Aorta (tissue), 5 donors: ENCODE measurements around the gene TBX21. TPM values are rescaled to one million over a fixed set of nuclear protein-coding genes. Genes with fewer than 3 reads are reported as not detected.
"Not testable (repeated sequence)": the region's sequence is repeated elsewhere in the genome, so short reads cannot be mapped to it uniquely, and the experiment has no call there.

Source experiments
- ATAC-seq: fragments of 200-7000 bp; cut with Tn5 transposase; one replicate; pipeline ENCODE4 v1.9.1; 2022; ENCODE audit warnings: moderate library complexity; ENCODE audit not compliant: low FRiP score
- DNase-seq, 2 donors: peaks; one replicate each; pipeline ENCODE4 v3.0.0-alpha.2; 2020
- H3K27ac ChIP-seq, 2 donors: one replicate each; pipeline ENCODE4 v1.5.1; 2013; ENCODE audit warnings: low read length in 2 of 2, mild to moderate bottlenecking in 2 of 2, moderate library complexity in 2 of 2, control low read depth in 1 of 2, inconsistent platforms in 1 of 2, low read depth in 1 of 2
- H3K27me3 ChIP-seq, 2 donors: one replicate each; pipeline ENCODE4 v1.6.1; 2013; ENCODE audit warnings: control low read depth in 1 of 2, low read length in 1 of 2, mild to moderate bottlenecking in 1 of 2, moderate library complexity in 1 of 2; ENCODE audit not compliant: insufficient read depth in 2 of 2, control insufficient read depth in 1 of 2
- H3K36me3 ChIP-seq, 2 donors: one replicate each; pipeline ENCODE4 v1.6.1; 2013; ENCODE audit warnings: control low read depth in 1 of 2, low read length in 1 of 2, mild to moderate bottlenecking in 1 of 2; ENCODE audit not compliant: insufficient read depth in 2 of 2, control insufficient read depth in 1 of 2
- H3K4me1 ChIP-seq, 2 donors: one replicate each; pipeline ENCODE4 v1.6.1; 2013; ENCODE audit warnings: low read length in 2 of 2, control low read depth in 1 of 2, mild to moderate bottlenecking in 1 of 2, moderate library complexity in 1 of 2; ENCODE audit not compliant: insufficient read depth in 2 of 2, control insufficient read depth in 1 of 2
- H3K4me3 ChIP-seq, 2 donors: one replicate each; pipeline ENCODE4 v1.5.1; 2013; ENCODE audit warnings: low read length in 2 of 2, control low read depth in 1 of 2, mild to moderate bottlenecking in 1 of 2
- H3K9me3 ChIP-seq: one replicate; pipeline ENCODE4 v1.6.1; 2013; ENCODE audit warnings: mild to moderate bottlenecking, low read length; ENCODE audit not compliant: control insufficient read depth
- WGBS, 2 donors: extraction: QIAGEN DNeasy Blood & Tissue Kit; methylation state at CpG; one replicate each; pipeline ENCODE4 v1.1.7; 2013; 5-methylcytosine and 5-hydroxymethylcytosine counted together
- intact Hi-C, 2 donors: fragments of 100-400 bp; cut with DNase I; formaldehyde crosslinking; loops; one replicate each; pipeline versions ENCODE4 v1.14.2 to v1.15.0; 2022
- polyA plus RNA-seq, 2 donors: library from polyadenylated mRNA; stranded (reverse); fragments of 200-250 nt; gene quantifications; one replicate each; pipeline ENCODE4 v1.2.3, GENCODE V29; 2013
- total RNA-seq, 2 donors: library from RNA; stranded (reverse); fragmentation: NEBNext Ultra II Directional; extraction: Animal tissue kit (Norgen Biotek cat#: 25700); gene quantifications; one replicate each; pipeline ENCODE4 v1.2.1, GENCODE V29; 2021
- donor health status: healthy with polysubstance abuse.
- donor health status: Bipolar disorder and iron deficiency.
- donor health status: DM: no; HTN: no; CAD: no.
- donor health status: DM: no; HTN: no; CAD: no.
- donor health status: DM: yes; HTN: yes; CAD: no.

TBX21 gene
- total and polyA plus RNA-seq, 4 donors, result 0.39 to 0.99 TPM; not detected in 2

DNA sequence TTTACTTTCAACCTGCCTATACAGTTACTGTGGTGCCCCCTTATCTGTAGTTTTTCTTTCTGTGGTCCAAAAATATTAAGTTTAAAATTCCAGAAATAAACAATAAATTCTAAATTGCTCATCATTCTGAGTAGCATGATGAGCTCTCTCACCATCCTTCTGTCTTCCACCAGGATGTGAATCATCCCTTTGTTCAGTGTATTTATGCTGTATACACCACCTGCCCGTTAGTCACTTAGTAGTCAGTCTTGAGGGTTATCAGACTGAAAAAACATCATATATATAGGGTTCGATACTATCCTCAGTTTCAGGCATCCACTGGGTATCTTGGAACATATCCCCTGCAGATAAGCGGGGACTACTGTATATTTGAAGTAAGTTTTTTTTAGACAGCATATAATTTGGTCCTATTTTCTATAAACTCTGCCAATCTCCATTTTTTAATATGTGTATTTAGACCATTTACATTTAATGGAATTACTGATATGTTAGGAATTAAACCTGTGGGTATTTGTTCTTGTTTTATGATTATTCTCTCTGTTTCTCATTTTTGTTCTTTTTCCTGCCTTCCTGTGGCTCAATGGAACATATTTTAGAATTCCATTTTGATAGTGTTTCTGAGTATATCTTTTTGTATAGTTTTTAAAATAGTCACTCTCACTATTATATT is 31.0 kb downstream of the TBX21 start:
- ATAC-seq, result no peak
- H3K4me1 ChIP-seq, result no peaks in the 10 kb centered on the region
- WGBS, 2 donors, result 82 to 86% methylated on average over 3 of the region's 3 CpGs
- H3K36me3 ChIP-seq, result no peaks in the 10 kb centered on the region
- intact Hi-C loops, result no loop called here
- peaks cover 10% of the 10 kb centered on the region for H3K9me3 ChIP-seq
- no peak overlapping the region for H3K27ac ChIP-seq
- no peak for DNase-seq
- H3K27me3 ChIP-seq, result peaks cover 0 to 4% of the 10 kb centered on the region in 2 donors
- H3K4me3 ChIP-seq, result no peak overlapping the region

DNA sequence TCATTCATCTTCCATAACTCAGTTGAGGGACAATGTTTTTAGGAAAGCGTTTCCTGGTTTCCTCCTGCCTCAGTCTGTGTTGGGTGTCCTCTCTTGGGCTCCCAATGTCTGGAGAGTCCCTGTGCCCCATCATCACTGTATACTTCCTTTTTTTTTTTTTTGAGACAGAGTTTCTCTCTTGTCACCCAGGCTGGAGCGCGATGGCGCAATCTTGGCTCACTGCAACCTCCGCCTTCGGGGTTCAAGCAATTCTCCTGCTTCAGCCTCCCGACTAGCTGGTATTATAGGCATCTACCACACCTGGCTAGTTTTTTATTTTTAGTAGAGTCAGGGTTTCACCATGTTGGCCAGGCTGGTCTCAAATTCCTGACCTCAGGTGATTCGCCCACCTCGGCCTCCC is 40.6 kb downstream of the TBX21 start:
- H3K36me3 ChIP-seq, intact Hi-C loops, H3K9me3 ChIP-seq, DNase-seq, H3K27me3 ChIP-seq, H3K27ac ChIP-seq, H3K4me3 ChIP-seq, ATAC-seq, H3K4me1 ChIP-seq: not testable (repeated sequence)
- 90 to 92% methylated on average over 9 of the region's 9 CpGs for WGBS, 2 donors

GRCh38 chr17:47774331-47774730 is 41.3 kb downstream of the TBX21 start:
- no peaks in the 10 kb centered on the region for H3K27me3 ChIP-seq
- no peak for DNase-seq
- WGBS, 2 donors, result 64 to 71% methylated on average over 4 of the region's 4 CpGs
- intact Hi-C loops, result no loop called here
- H3K9me3 ChIP-seq, result peaks cover 3% of the 10 kb centered on the region
- no peak for ATAC-seq
- H3K36me3 ChIP-seq, result no peaks in the 10 kb centered on the region
- H3K4me1 ChIP-seq, result no peaks in the 10 kb centered on the region
- no peak overlapping the region for H3K4me3 ChIP-seq
- H3K27ac ChIP-seq, result no peak overlapping the region

- Histone ChIP-seq H3K27ac (no peak overlapping the region), H3K4me3 (no peak overlapping the region), H3K9me3 (peaks cover 3% of the 10 kb centered on the region), H3K4me1 (no peaks in the 10 kb centered on the region), H3K36me3 (no peaks in the 10 kb centered on the region), H3K27me3 (no peaks in the 10 kb centered on the region)
- DNase-seq (no peak), ATAC-seq (no peak)
- intact Hi-C loops, result no loop called here
- WGBS, 2 donors, result 58 to 82% methylated on average over 1 of the region's 1 CpG
Measured at GRCh38 chr17:47774987-47775580, 42.0 kb downstream of the TBX21 start.

DNA sequence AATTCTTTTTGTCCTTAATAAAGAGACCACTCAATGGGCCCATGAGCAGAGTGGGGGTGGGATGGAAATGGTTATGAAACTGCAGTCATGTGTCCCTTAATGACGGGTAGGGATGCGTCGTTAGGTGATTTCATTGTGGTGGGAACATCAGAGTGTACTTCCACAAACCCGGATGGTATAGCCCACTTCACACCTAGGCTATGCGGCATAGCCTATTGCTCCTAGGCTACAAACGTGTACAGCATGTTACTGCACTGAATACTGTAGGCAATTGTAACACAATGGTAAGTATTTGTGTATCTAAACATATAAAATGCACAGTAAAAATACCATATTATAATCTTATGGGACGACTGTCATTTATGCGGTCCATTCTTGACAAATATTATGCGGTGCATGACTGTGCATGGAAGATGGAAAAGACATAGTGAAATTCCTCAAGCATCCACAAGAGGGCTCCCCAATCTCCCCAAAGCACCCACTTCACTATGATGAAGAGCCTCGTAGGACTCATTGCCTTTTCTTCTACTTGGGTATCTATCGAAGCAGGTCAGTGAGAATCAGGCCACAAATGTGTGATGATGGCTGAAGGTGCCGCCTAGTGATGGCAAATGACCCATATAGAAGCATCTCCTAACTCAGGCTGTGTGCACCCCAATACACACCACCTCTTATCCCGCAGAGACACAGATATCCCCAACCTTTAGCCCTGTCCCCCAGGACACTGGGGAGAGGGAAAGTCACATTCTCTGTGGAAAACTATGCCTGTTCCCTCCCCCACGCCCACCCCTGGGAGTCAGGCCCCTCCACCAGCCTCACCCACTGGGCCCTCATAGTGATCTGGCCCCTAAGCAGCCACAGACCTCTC is 43.5 kb downstream of the TBX21 start:
- Histone ChIP-seq H3K27me3 (no peaks in the 10 kb centered on the region), H3K4me1 (no peaks in the 10 kb centered on the region), H3K36me3 (no peaks in the 10 kb centered on the region), H3K4me3 (no peak overlapping the region), H3K9me3 (peaks cover 1% of the 10 kb centered on the region), H3K27ac (no peak overlapping the region)
- no peak for DNase-seq
- intact Hi-C loops, result no loop called here
- peak; percentile 50 for ATAC-seq
- 41 to 47% methylated on average over 14 of the region's 14 CpGs for WGBS, 2 donors

GRCh38 chr17:47778184-47778635 is 45.2 kb downstream of the TBX21 start:
- intact Hi-C loops, result no loop called here
- Histone ChIP-seq H3K36me3 (no peaks in the 10 kb centered on the region), H3K4me3 (no peak overlapping the region), H3K27ac (no peak overlapping the region), H3K9me3 (no peaks in the 10 kb centered on the region), H3K27me3 (no peaks in the 10 kb centered on the region), H3K4me1 (no peaks in the 10 kb centered on the region)
- no peak for DNase-seq
- ATAC-seq, result no peak
- WGBS, 2 donors, result 14 to 23% methylated on average over 34 to 45 of the region's 45 CpGs

GRCh38 chr17:47781397-47781796 is 48.4 kb downstream of the TBX21 start:
- peaks cover 0 to 2% of the 10 kb centered on the region in 2 donors for H3K27me3 ChIP-seq
- 68 to 74% methylated on average over 5 of the region's 5 CpGs for WGBS, 2 donors
- H3K27ac ChIP-seq, result no peak overlapping the region
- no peak overlapping the region for H3K4me3 ChIP-seq
- no peak for ATAC-seq
- DNase-seq, result no peak
- H3K36me3 ChIP-seq, result no peaks in the 10 kb centered on the region
- H3K4me1 ChIP-seq, result no peaks in the 10 kb centered on the region
- no peaks in the 10 kb centered on the region for H3K9me3 ChIP-seq
- intact Hi-C loops, result no loop called here

- Histone ChIP-seq H3K36me3 (no peaks in the 10 kb centered on the region), H3K27me3 (peaks cover 0 to 4% of the 10 kb centered on the region in 2 donors), H3K4me3 (no peak overlapping the region), H3K4me1 (no peaks in the 10 kb centered on the region), H3K27ac (no peak overlapping the region), H3K9me3 (no peaks in the 10 kb centered on the region)
- ATAC-seq, result no peak
- DNase-seq, result no peak
- 41 to 49% methylated on average over 5 of the region's 5 CpGs for WGBS, 2 donors
- intact Hi-C loops, result no loop called here
Measured at GRCh38 chr17:47785538-47786123, 52.6 kb downstream of the TBX21 start.
